ENCODE data around the gene ARF4.

The ARF4 gene

DNA sequence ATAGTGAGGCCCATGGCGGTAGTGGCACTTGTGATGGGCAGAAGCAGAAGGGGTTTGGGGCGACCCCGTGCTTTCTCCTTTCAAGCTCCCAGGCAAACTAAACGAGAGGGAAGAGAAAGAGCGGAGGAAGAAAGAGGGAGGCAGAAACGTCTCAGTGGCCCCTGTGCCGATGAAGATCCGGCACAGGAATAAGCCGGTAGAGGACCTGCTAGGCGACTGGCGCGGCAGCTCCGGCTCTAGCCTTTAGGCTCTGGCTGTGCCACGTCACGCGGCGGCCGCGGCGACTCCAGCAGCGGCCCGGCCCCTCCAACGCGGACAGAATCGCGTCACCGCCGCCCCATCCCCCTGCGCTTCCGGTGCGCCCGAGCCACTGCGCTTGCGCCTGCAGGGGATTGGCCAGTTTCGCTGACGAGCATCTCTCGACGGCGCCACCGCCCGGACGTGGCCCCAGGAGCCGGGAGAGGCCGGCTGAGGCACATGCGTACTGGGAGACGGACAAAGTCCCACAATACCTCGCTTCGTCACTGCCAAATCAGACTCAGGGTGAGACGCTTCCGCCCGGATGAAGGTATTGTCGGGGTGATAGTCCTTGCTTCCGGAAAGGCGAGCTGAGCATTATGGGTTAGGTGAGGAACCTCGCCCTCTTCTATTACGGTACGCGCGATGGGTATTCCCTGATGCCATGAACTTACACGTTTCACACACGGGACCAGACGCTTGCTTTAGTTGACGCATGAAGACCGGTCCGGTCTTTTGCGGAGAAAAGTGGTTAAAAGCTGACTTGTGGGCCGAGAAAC lies at the start of gene ARF4:
TSS of gene ARF4 (minus strand) at position 218 of the 797 bp plus-strand sequence. CDS start at position 14, 204 bp downstream.
- Histone ChIP-seq H3K9me3 (ENCODE audit: control insufficient read depth, insufficient read depth, low read length) (no peaks in the 10 kb centered on the region), H3K79me2 (ENCODE audit: control insufficient read depth, low read length) (peaks cover 69% of the 10 kb centered on the region), H3K27ac (ENCODE audit: low read depth, low read length) (peak within 1 kb of the TSS; percentile 83), H3K9me2 (replicated peaks; ENCODE audit: control insufficient read depth, low read length) (no peaks in the 10 kb centered on the region), H3K4me2 (ENCODE audit: low read length) (peak within 1 kb of the TSS; percentile 97), H3K27me3 (ENCODE audit: control insufficient read depth, low read length) (no peaks in the 10 kb centered on the region), H3K4me1 (ENCODE audit: control insufficient read depth, low read length) (peaks cover 36% of the 10 kb centered on the region), H3K4me3 (ENCODE audit: low read length) (peak within 1 kb of the TSS; percentile 100), H4K20me1 (ENCODE audit: control insufficient read depth, insufficient read depth, low read depth, low read length) (peaks cover 21% of the 10 kb centered on the region), H3K36me3 (ENCODE audit: control insufficient read depth, low read length) (peaks cover 42% of the 10 kb centered on the region), H3F3A (ENCODE audit: control insufficient read depth, insufficient read depth) (peaks cover 13% of the 10 kb centered on the region)
- no peak for TF ChIP-seq EZH2phosphoT487 (IDR thresholded peaks at IDR 0.05; ENCODE audit: borderline replicate concordance, low read length)
- TF ChIP-seq, protein P1, sequence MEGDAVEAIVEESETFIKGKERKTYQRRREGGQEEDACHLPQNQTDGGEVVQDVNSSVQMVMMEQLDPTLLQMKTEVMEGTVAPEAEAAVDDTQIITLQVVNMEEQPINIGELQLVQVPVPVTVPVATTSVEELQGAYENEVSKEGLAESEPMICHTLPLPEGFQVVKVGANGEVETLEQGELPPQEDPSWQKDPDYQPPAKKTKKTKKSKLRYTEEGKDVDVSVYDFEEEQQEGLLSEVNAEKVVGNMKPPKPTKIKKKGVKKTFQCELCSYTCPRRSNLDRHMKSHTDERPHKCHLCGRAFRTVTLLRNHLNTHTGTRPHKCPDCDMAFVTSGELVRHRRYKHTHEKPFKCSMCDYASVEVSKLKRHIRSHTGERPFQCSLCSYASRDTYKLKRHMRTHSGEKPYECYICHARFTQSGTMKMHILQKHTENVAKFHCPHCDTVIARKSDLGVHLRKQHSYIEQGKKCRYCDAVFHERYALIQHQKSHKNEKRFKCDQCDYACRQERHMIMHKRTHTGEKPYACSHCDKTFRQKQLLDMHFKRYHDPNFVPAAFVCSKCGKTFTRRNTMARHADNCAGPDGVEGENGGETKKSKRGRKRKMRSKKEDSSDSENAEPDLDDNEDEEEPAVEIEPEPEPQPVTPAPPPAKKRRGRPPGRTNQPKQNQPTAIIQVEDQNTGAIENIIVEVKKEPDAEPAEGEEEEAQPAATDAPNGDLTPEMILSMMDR (IDR thresholded peaks at IDR 0.05; ENCODE audit: low read depth, low read length, poor library complexity, severe bottlenecking): no peak

DNA sequence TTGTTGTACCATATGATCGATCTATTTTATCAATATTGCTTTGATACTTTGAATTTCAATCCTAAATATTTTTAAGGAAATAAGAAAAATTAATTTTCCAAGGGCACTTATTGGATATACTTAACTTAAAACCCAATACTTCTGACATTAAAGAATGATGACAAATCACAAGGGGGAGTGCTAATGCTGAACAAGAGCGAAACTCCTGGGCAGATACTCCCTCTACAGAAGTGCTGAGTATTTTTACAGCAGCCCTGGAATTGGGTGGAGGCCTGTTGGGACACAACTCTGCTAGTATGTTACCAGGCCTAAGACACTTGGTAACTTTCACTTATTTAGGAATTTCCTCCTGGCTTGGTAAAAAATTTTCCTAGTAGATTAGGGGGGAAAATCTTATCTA lies 49.6 kb upstream of the ARF4 start:
- Histone ChIP-seq H4K20me1 (ENCODE audit: control insufficient read depth, insufficient read depth, low read depth, low read length) (no peaks in the 10 kb centered on the region), H3K9me2 (replicated peaks; ENCODE audit: control insufficient read depth, low read length) (no peaks in the 10 kb centered on the region), H3K9me3 (ENCODE audit: control insufficient read depth, insufficient read depth, low read length) (no peaks in the 10 kb centered on the region), H3K4me3 (ENCODE audit: low read length) (no peak overlapping the region), H3K4me2 (ENCODE audit: low read length) (no peak overlapping the region), H3K27ac (ENCODE audit: low read depth, low read length) (no peak overlapping the region), H3K79me2 (ENCODE audit: control insufficient read depth, low read length) (no peaks in the 10 kb centered on the region), H3K4me1 (ENCODE audit: control insufficient read depth, low read length) (no peaks in the 10 kb centered on the region), H3K36me3 (ENCODE audit: control insufficient read depth, low read length) (peaks cover 56% of the 10 kb centered on the region), H3F3A (ENCODE audit: control insufficient read depth, insufficient read depth) (peaks cover 5% of the 10 kb centered on the region; the same call in 1 of the 2 replicates), H3K27me3 (ENCODE audit: control insufficient read depth, low read length) (no peaks in the 10 kb centered on the region)
- TF ChIP-seq, protein P1 (IDR thresholded peaks at IDR 0.05; ENCODE audit: low read depth, low read length, poor library complexity, severe bottlenecking): no peak
- no peak for TF ChIP-seq EZH2phosphoT487 (IDR thresholded peaks at IDR 0.05; ENCODE audit: borderline replicate concordance, low read length)

DNA sequence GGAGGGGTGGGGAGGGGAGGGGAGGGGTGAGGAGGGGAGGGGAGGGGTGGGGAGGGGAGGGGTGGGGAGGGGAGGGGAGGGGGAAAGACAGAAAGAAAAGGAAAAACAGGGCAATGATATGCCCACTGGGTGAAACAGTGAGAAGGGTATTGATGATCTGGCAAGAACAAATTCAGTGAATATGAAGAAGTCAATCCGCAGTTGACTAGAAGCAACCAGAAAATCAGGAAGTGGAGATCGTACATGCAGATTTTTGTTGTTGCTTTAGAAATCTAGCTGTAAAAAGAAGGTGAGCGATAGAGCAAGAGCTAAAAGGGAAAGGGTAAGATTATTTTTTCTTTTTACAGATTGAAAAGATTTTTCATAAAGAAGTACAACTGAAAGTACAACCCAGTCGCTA lies 47.6 kb upstream of the ARF4 start:
- Histone ChIP-seq H4K20me1 (ENCODE audit: control insufficient read depth, insufficient read depth, low read depth, low read length) (no peaks in the 10 kb centered on the region), H3K4me3 (ENCODE audit: low read length) (no peak overlapping the region), H3K9me2 (replicated peaks; ENCODE audit: control insufficient read depth, low read length) (no peaks in the 10 kb centered on the region), H3K4me1 (ENCODE audit: control insufficient read depth, low read length) (no peaks in the 10 kb centered on the region), H3K27me3 (ENCODE audit: control insufficient read depth, low read length) (no peaks in the 10 kb centered on the region), H3K79me2 (ENCODE audit: control insufficient read depth, low read length) (no peaks in the 10 kb centered on the region), H3K4me2 (ENCODE audit: low read length) (no peak overlapping the region), H3K9me3 (ENCODE audit: control insufficient read depth, insufficient read depth, low read length) (no peaks in the 10 kb centered on the region), H3F3A (ENCODE audit: control insufficient read depth, insufficient read depth) (peaks cover 5% of the 10 kb centered on the region; the same call in 1 of the 2 replicates), H3K27ac (ENCODE audit: low read depth, low read length) (no peak overlapping the region), H3K36me3 (ENCODE audit: control insufficient read depth, low read length) (peaks cover 54% of the 10 kb centered on the region)
- TF ChIP-seq EZH2phosphoT487 (IDR thresholded peaks at IDR 0.05; ENCODE audit: borderline replicate concordance, low read length): no peak
- TF ChIP-seq, protein P1 (IDR thresholded peaks at IDR 0.05; ENCODE audit: low read depth, low read length, poor library complexity, severe bottlenecking): no peak
